Measurements from ENCODE around the gene SRGAP2B. TPM values are rescaled to one million over a fixed set of nuclear protein-coding genes. Genes with fewer than 3 reads are reported as not detected.
"Not testable (repeated sequence)": the region's sequence is repeated elsewhere in the genome, so short reads cannot be mapped to it uniquely, and the experiment has no call there.

The SRGAP2B gene
- total and polyA plus RNA-seq, 2 donors (not counting 3 experiments of a cell fraction or from before 2014, with no cell fraction given) = 13.4 to 75.2 TPM

DNA sequence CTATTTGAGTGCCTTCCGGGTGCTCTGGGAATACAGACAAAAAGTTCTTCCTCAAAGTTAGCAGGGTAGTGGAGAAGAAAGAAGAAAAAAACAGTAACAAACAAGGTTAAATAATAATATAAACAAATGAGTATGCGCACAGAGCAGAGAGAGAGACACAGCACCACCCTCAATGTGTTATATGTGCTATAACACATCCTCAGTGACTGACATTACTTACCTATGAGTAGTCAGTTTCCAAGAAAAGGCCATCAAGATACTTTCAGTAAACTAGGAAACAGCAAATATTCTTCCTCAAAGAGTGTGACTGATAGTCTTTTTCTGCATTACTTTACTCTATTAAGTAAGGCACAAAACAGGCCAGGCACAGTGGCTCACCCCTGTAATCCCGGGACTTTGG lies 93.7 kb downstream of the SRGAP2B start:
- H2AFZ ChIP-seq (ENCODE audit: low read depth, low read length); dilution Hi-C loops (cut with MboI; ENCODE audit: extremely low pct_ligation_motif_present, low sequenced_read_pairs); POLR2A ChIA-PET; H3K9ac ChIP-seq (replicated peaks; ENCODE audit: extremely low read depth, insufficient read depth, low read length); BruUV-seq (replicated peaks); H3K4me3 ChIP-seq (replicated peaks in 1 of 3; ENCODE audit: insufficient read depth in 1 of 3, low read depth in 1 of 3, low read length in 3 of 3); H3K36me3 ChIP-seq (ENCODE audit: control insufficient read depth in 2 of 2, extremely low read depth in 1 of 2, insufficient read depth in 2 of 2, low read length in 2 of 2); H3K9me1 ChIP-seq (replicated peaks; ENCODE audit: control insufficient read depth, extremely low read depth, insufficient read depth, low read length); H3K4me1 ChIP-seq (ENCODE audit: control insufficient read depth, extremely low read depth, insufficient read depth, low read length); H3K79me2 ChIP-seq (ENCODE audit: control insufficient read depth, insufficient read depth, low read length); DNase-seq (ENCODE audit: low read depth, low spot score); H3K4me2 ChIP-seq (ENCODE audit: insufficient read depth, low read length); CTCF ChIA-PET; H3K27me3 ChIP-seq (ENCODE audit: control insufficient read depth in 2 of 2, insufficient read depth in 2 of 2, low read length in 2 of 2); H3K27ac ChIP-seq (ENCODE audit: insufficient read depth, low read depth, low read length); intact Hi-C loops (cut with micrococcal nuclease); H3K9me3 ChIP-seq (replicated peaks; ENCODE audit: control insufficient read depth, insufficient read depth, low read length); H4K20me1 ChIP-seq (replicated peaks; ENCODE audit: control insufficient read depth, extremely low read depth, insufficient read depth, low read length); FAIRE-seq: not testable (repeated sequence)

DNA sequence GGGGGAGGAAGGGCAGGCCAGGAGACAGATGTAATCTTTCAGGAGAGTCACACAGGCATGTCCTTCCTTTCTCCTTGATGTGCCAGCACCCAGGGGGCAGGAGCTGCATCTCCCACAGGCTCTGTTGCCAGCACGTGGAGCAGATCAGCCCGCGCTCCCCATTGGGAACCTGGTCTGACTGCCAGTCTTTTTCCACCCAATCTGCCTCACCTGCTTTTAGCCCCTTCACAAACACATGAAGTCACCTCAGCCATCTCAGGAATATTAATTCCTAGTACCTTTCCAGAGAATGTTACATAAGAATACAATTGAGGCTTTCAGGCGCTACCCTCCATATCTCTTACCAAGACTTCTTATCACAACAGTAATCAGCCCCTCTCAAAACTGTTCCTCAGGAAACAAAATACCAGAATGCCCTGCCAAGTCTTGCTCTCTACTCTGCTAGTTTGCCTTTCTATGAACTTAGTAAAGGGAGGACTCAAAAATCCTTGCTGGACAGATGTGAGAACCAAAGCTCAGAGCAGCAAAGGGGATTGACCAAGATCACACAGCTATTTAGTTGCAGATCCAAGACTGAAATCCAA lies 94.3 kb downstream of the SRGAP2B start:
- CTCF ChIA-PET; H3K36me3 ChIP-seq (ENCODE audit: control insufficient read depth in 2 of 2, extremely low read depth in 1 of 2, insufficient read depth in 2 of 2, low read length in 2 of 2); BruUV-seq (replicated peaks); H3K9me1 ChIP-seq (replicated peaks; ENCODE audit: control insufficient read depth, extremely low read depth, insufficient read depth, low read length); FAIRE-seq; H4K20me1 ChIP-seq (replicated peaks; ENCODE audit: control insufficient read depth, extremely low read depth, insufficient read depth, low read length); DNase-seq (ENCODE audit: low read depth, low spot score); H3K27me3 ChIP-seq (ENCODE audit: control insufficient read depth in 2 of 2, insufficient read depth in 2 of 2, low read length in 2 of 2); H3K4me3 ChIP-seq (replicated peaks in 1 of 3; ENCODE audit: insufficient read depth in 1 of 3, low read depth in 1 of 3, low read length in 3 of 3); H3K9ac ChIP-seq (replicated peaks; ENCODE audit: extremely low read depth, insufficient read depth, low read length); H3K79me2 ChIP-seq (ENCODE audit: control insufficient read depth, insufficient read depth, low read length); H3K27ac ChIP-seq (ENCODE audit: insufficient read depth, low read depth, low read length); H3K4me2 ChIP-seq (ENCODE audit: insufficient read depth, low read length); H2AFZ ChIP-seq (ENCODE audit: low read depth, low read length); H3K9me3 ChIP-seq (replicated peaks; ENCODE audit: control insufficient read depth, insufficient read depth, low read length); intact Hi-C loops (cut with micrococcal nuclease); dilution Hi-C loops (cut with MboI; ENCODE audit: extremely low pct_ligation_motif_present, low sequenced_read_pairs); POLR2A ChIA-PET; H3K4me1 ChIP-seq (ENCODE audit: control insufficient read depth, extremely low read depth, insufficient read depth, low read length): not testable (repeated sequence)

DNA sequence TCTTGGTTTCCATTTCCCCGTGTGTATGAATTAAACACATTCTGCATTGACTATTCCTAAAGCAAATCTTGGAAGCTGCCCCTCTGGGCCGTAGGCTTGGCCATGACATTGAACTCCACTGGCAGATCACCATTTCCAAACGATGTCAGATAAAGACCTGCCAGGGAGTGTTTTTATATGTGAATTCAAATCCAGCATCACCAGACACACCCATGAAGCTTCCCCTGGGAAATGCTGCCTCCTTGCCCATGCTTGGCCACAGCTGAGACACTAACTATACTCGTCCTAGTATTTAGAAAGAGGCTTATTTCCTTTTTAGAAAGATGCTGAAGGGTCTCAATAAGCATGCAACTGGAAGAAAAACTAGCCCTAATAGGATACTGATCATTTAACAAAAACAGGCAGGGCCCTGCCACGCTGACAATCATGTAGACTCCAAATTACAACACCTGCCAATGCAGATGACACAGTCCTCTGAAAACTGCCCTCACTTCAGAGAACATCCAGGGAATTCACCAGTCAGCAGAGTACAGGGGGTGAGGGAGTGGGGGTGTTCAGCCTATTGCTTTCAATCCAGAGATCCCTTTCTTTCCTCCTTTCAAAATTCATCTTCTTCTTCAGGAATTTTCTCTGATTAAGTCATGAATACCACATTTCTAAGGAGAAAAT lies 94.9 kb downstream of the SRGAP2B start:
- BruUV-seq (replicated peaks); FAIRE-seq; POLR2A ChIA-PET; H3K27ac ChIP-seq (ENCODE audit: insufficient read depth, low read depth, low read length); H3K9ac ChIP-seq (replicated peaks; ENCODE audit: extremely low read depth, insufficient read depth, low read length); H3K4me1 ChIP-seq (ENCODE audit: control insufficient read depth, extremely low read depth, insufficient read depth, low read length); H3K27me3 ChIP-seq (ENCODE audit: control insufficient read depth in 2 of 2, insufficient read depth in 2 of 2, low read length in 2 of 2); H2AFZ ChIP-seq (ENCODE audit: low read depth, low read length); H3K36me3 ChIP-seq (ENCODE audit: control insufficient read depth in 2 of 2, extremely low read depth in 1 of 2, insufficient read depth in 2 of 2, low read length in 2 of 2); H3K9me3 ChIP-seq (replicated peaks; ENCODE audit: control insufficient read depth, insufficient read depth, low read length); DNase-seq (ENCODE audit: low read depth, low spot score); dilution Hi-C loops (cut with MboI; ENCODE audit: extremely low pct_ligation_motif_present, low sequenced_read_pairs); intact Hi-C loops (cut with micrococcal nuclease); H3K4me2 ChIP-seq (ENCODE audit: insufficient read depth, low read length); H3K9me1 ChIP-seq (replicated peaks; ENCODE audit: control insufficient read depth, extremely low read depth, insufficient read depth, low read length); CTCF ChIA-PET; H4K20me1 ChIP-seq (replicated peaks; ENCODE audit: control insufficient read depth, extremely low read depth, insufficient read depth, low read length); H3K79me2 ChIP-seq (ENCODE audit: control insufficient read depth, insufficient read depth, low read length); H3K4me3 ChIP-seq (replicated peaks in 1 of 3; ENCODE audit: insufficient read depth in 1 of 3, low read depth in 1 of 3, low read length in 3 of 3): not testable (repeated sequence)

DNA sequence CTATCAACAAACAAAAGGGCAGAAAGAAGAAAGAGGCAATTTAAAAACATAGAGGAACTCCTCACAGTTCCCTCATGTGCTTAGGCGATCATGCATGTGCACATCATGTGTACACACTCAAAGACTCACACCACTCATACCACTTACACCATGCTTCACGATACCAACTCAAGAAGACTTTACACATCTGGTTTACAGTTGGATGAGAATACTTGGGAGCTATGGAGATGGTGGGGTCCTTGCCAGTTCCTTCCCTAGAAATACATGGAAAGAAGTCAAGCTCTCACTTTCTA lies 96.2 kb downstream of the SRGAP2B start:
- H3K36me3 ChIP-seq (ENCODE audit: control insufficient read depth in 2 of 2, extremely low read depth in 1 of 2, insufficient read depth in 2 of 2, low read length in 2 of 2); dilution Hi-C loops (cut with MboI; ENCODE audit: extremely low pct_ligation_motif_present, low sequenced_read_pairs); intact Hi-C loops (cut with micrococcal nuclease); BruUV-seq (replicated peaks); H3K27ac ChIP-seq (ENCODE audit: insufficient read depth, low read depth, low read length); H3K27me3 ChIP-seq (ENCODE audit: control insufficient read depth in 2 of 2, insufficient read depth in 2 of 2, low read length in 2 of 2); H3K4me1 ChIP-seq (ENCODE audit: control insufficient read depth, extremely low read depth, insufficient read depth, low read length); H3K79me2 ChIP-seq (ENCODE audit: control insufficient read depth, insufficient read depth, low read length); CTCF ChIA-PET; POLR2A ChIA-PET; H3K4me2 ChIP-seq (ENCODE audit: insufficient read depth, low read length); H3K9me1 ChIP-seq (replicated peaks; ENCODE audit: control insufficient read depth, extremely low read depth, insufficient read depth, low read length); H4K20me1 ChIP-seq (replicated peaks; ENCODE audit: control insufficient read depth, extremely low read depth, insufficient read depth, low read length); H3K9me3 ChIP-seq (replicated peaks; ENCODE audit: control insufficient read depth, insufficient read depth, low read length); DNase-seq (ENCODE audit: low read depth, low spot score); H3K9ac ChIP-seq (replicated peaks; ENCODE audit: extremely low read depth, insufficient read depth, low read length); H2AFZ ChIP-seq (ENCODE audit: low read depth, low read length); H3K4me3 ChIP-seq (replicated peaks in 1 of 3; ENCODE audit: insufficient read depth in 1 of 3, low read depth in 1 of 3, low read length in 3 of 3): not testable (repeated sequence)
- peak; percentile 8 for FAIRE-seq

All from endothelial cell of umbilical vein (primary cell).